GM21717 (cell line): ENCODE data around the gene AP1G1.
"Not testable (repeated sequence)": the region's sequence is repeated elsewhere in the genome, so short reads cannot be mapped to it uniquely, and the experiment has no call there.

Experiments
- ATAC-seq: cut with Tn5 transposase; IDR thresholded peaks from one replicate; pipeline ENCODE4 v1.9.1; 2021; ENCODE audit warnings: mild to moderate bottlenecking, moderate library complexity; ENCODE audit not compliant: unreplicated experiment

AP1G1 gene

DNA sequence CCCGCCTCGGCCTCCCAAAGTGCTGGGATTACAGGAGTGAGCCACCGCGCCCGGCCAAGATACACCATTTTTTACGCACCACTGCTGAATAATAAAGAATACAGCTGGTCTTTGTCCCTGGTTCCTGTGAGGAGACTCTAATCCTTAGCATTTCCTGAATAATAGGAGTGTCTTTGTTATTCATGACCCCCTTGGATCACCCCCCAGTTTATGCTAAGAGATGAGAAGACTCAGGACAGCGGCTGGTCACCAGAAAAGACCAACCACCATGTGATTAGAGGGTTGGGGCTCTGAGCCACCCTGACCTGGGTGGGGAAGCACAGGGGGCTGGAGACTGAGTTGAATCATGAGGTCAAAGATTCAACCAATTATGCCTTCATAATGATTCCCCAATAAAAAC is 101.4 kb downstream of the AP1G1 start:
- ATAC-seq, result no peak

DNA sequence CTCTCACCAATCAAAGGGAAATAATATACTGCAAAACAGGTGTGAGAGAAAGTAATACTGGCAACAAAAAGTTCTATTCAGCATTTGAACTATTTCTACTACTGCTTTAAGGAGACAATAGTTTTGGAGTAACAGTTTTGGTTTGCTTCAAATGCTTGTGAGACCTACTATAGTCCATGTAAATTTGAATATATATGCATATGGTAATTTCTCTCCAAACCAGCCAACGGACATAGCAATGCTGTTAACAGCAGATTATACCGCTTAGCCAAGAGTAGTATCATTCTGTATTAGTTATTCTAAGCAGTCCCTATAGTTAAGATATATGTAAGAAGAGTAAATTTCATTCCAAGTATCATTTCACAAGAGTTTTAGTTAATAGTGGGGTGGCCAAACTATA is 102.6 kb downstream of the AP1G1 start:
- ATAC-seq, result no peak

DNA sequence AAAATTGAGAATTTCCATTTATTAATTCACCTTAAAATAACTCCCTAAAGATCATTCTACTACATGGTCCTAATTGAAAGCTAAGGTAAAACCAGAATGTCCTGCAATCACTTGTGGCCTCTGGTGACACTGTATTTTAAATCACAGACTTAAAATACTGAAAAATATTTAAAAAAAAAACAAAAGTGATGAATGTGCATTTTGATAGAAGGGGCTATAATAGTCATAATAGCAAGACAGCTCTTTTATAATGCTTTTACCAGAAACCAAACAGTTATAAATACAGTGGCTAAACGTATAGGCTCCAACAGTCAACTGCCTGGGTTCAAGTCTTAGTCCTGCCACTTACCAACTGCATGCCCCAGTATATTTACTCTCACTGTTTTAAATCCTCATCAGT is 105.3 kb downstream of the AP1G1 start:
- ATAC-seq, result no peak

DNA sequence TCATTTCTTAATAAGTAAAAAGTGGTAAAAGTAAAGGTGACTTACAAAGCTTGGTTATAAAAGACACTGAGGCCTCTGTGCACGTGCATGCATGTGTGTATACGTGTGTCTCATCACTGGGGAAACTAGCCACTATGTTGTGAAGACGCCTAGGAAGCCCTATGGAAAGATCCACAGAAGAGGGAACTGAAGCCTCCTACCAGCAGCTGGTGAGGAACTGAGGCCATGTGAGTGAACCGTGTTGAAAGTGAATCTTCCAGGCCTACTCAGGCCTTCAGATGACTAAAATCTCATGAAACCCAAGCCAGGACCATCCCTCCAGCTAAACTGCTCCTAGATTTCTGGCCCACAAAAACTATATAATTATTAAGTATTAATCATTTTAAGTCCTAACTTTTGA is 107.8 kb downstream of the AP1G1 start:
- ATAC-seq, result no peak

DNA sequence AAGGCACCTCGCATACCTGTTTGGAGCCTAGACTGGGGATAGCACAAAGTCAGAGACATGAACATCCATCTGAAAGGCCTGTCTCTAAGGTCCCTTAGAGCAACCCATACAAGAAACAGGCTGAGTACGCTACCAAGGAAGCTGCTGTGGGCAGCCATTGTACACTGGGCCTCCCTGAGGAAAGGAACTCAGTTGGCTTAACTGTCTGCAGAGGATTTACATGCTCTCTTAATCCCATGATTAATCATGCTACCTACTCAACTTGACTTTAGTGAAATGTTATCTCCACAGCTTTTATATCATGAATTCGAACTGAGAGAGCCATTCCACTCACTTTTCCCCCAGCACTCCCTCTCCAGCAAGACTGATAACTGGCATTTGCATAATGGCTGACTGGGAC is 110.1 kb downstream of the AP1G1 start:
- ATAC-seq, result no peak

DNA sequence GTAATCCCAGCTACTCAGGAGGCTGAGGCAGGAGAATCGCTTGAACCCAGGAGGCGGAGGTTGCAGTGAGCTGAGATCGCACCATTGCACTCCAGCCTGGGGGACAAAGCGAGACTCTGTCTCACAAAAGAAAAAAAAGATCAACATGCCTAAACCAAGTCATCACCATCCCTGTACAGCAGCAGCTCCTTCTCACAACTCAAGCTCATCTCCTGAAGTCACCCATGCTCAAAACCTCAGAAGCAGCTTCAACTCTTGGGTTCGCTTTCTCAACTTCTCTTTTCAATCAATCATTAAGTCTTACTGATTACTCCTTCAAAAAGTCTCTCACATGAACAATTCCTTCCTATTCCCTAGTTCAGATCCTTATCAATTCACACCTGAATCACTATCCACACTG is 115.5 kb downstream of the AP1G1 start:
- no peak for ATAC-seq

DNA sequence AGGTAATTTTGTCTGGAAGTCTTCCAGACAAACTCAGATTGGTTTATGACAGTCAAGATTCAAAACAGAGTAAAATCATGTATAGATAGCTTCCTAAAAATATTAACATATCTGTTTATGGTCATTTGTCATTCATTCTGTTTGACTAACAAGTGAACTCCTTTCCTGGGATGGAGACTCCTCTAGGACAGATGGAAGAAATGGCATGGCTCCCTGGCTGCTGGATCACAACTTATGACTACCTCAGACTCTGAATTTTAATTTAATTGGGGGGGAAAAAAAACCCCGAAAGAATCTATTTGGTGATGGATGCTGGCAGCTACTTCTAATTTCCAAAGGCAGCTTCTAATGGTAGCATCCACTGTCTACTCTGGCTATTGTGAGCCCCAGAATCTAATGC is 118.7 kb downstream of the AP1G1 start:
- no peak for ATAC-seq

DNA sequence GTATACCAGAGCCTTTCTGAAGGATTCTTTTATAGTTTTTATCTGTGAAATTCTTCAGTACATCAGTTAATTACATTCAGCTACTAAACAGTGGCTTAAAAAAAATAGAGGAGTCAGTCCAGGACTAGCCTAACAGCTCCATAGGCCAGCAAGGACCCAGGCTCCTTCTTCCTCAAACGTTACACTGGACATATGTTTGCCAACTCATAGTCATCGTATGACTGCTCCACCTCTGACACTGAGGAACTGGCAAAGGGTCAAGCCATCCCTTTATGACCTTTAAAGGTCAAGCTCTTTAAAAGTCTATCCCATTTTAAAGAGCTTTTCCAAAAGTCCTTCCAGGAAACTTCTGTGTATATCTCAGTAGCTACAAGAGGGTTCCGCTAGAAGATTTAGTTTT is 120.8 kb downstream of the AP1G1 start:
- no peak for ATAC-seq

DNA sequence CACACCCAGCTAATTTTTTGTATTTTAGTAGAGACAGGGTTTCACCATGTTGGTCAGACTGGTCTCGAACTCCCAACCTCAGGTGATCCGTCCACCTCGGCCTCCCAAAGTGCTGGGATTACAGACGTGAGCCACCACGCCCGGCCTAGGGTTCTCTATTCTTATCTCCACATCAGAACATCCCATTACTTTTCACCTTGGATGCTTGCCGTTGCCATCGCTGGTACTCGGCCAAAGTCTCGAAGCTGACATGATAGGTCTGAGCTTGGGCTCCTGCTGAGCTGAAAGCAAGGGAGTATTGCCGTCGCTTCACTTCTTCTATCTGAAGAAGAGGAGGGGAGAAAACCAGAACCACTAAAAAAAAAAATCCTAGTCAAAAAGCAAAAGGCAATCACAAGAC is 124.4 kb downstream of the AP1G1 start:
- ATAC-seq, result not testable (repeated sequence)

DNA sequence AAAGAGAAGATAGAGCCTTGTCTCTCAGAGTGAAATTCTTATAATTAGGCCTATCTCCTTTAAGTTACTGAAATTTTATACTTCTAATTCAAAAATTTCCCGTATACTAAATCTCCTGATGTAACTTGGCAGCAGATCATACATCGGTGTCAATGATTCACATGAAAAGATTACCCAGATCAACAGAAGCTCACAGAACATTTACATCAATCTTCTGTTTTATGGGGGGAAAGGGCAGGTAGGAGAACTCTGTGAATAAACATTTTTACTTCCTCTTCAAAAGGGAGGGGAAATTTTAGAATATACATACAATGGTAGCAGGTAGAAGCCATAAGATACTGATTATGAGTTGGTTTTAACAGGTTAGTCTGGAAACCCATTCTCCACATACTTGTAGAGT is 127.3 kb downstream of the AP1G1 start:
- no peak for ATAC-seq
